Hepatic stellate cell (primary cell): ENCODE measurements around the gene AATF.
A peak's percentile ranks its signal among the peaks of the same experiment; 100 is the strongest.

Source experiments
- DNase-seq: peaks from one replicate; pipeline ENCODE4 v3.0.0; 2011; ENCODE audit warnings: low spot score

The AATF gene

DNA sequence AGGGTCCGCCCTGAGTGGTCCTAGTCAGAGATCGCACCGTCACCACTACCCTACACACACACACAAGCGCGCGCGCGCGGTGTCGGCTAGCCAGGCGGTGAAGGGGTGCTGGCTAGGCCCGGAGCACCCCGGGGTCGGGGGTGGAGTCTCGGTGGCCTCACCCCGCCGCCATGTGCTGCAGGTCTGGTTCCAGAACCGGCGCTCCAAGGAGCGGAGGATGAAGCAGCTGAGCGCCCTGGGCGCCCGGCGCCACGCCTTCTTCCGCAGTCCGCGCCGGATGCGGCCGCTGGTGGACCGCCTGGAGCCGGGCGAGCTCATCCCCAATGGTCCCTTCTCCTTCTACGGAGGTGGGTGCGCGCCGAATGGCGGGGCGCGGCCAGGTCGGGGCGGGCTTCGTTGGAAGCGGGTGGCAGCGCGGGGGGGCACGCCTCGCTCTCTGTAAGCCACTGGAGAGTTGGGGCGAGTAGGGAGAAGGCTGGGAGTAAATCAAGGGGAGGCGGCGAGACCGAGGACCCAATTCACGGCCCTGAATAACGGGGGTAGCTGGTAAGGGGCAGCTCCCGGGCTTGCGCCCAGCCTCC lies 6.6 kb upstream of the AATF start:
- no peak for DNase-seq

DNA sequence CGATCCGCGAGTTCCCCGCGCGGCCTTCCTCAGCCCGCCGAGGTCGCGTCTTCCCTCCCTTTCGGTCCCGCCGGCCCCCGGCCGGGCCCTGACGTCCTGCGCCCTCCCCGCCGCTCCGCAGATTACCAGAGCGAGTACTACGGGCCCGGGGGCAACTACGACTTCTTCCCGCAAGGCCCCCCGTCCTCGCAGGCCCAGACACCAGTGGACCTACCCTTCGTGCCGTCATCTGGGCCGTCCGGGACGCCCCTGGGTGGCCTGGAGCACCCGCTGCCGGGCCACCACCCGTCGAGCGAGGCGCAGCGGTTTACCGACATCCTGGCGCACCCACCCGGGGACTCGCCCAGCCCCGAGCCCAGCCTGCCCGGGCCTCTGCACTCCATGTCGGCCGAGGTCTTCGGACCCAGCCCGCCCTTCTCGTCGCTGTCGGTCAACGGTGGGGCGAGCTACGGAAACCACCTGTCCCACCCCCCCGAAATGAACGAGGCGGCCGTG lies 6.1 kb upstream of the AATF start:
- DNase-seq = no peak

DNA sequence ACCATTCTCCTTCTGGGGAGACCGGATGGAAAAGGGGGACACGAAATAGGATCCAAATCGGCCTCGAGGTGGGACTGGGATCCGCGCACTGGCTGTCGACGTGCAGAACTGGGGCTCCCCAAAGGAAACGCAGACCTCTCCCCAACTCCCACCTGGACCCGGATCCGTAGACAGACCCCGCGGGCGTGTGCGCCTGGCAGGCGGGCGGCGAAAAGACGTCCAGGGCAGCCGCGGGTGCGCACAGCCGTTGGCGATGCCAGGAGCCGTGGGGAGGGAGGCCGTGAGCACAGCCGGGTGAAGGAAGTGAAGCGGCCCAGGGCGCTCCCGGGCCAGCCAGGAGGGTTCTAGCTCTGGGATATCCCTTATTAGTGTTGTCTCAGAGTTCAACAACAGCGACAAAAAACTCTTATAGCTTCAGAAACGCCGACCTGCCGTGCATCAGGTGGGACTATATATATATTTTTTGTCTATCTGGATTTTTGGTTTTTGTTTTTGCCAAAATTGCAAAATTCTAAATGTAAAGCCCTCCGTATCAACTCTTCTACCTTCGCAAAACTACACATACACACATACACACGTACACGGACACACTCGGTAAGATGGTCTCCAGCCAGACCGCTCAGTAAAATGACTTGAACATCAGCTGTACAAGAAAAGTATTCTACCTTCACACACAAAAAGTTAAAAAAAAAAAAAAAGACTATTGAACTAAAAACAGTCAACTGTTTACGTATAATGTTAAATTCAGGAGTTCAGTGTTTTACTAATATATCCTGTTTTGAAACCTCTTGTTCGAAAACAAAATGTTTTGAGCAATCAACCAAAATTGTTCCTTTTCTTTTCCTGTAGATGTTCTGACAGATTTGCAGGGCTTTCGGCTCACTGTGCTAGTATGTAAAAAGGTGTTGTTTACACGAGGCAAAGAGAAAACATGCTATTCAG lies 5.2 kb upstream of the AATF start:
- no peak for DNase-seq

DNA sequence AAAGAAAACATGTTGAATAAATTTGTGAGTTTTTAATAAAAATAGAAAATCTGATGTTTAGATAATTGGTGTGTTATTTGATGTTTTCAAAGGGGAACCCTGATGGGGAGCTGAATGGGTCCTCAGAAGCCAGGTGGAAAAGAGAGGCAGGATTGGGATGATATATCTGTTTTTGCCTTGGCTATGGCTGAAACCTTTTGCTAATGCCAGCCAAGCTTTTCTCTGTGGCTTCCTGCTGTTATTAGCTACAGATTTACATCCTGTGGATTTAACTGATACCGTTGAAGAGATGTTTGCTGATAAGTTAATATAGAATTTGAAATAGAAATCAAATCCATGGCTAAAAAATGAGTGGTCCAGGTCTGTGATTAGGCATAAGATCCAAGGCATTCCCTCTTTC lies 4.2 kb upstream of the AATF start:
- DNase-seq = no peak

DNA sequence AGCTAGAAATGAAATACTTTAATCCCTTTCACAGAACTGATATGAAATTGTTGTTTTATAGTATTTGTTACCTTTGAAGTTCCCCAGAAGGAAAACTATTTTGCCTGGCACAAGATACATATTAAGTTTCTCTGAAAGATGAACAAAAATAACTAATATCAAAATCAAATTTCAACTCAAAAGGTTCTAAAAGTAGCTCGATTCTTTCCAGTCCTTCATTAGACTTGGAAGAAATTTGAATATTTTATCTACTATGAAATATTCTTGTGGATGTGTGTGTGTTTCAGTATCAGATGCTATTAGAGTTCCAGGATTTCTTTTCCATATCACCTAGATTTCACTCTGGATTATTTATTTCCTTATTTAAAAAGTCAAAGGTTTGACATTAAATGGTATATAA lies 3.6 kb upstream of the AATF start:
- DNase-seq = no peak

DNA sequence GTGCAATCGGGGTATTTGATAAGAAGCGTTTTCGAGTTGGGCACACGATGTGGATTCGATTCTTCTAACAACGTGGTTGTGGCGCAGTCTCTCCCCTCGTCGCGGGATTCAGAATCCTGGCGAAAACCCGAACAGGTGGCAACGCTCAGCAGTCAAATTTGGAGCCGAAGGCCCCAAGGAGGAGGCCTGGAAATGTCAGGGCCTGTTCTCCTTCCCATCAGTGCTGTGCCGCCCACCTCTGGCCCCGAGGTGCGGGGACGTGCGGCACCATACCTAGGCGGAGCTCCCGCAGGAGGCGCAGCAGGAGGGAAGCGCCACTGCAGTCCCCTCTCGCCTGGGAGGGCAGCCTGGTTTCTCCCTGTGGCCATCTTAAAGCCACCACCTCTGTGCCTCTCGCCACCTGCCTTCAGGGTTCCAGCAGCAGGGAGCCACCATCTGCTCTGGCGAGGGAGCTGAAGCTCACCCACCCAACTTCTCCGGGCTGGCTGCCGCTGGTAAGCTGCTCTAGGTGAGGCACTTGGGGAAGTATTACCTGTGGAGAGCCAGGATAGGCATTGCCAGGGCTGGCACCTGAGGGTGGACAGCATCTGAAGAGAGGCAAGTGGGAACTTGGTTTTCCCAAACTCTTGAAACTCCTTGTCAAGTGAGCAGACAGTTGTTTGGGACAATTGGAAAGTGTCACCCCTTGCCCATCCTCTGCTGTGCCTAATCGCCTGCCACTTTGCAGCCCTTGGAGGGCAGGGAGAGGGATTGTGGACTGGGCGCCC lies 2.6 kb upstream of the AATF start:
- no peak for DNase-seq

DNA sequence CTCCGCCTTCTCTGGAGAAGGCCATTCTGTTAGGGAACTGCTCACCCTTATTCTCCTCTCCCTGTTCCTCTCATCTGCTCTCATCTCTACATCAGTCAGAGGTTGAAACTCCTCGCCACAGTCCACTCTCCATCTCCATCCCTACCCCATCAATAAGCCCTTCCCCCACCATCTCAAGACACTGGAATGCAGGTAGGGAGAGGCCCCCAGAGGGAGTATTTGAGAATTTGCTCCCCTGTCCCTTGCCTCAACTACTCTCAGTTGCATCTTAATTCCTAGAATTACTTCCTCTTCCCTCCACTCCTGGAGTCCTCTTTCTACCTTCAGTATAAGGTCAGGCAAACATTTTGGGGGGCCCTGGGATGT lies 2.0 kb upstream of the AATF start:
- DNase-seq = no peak

DNA sequence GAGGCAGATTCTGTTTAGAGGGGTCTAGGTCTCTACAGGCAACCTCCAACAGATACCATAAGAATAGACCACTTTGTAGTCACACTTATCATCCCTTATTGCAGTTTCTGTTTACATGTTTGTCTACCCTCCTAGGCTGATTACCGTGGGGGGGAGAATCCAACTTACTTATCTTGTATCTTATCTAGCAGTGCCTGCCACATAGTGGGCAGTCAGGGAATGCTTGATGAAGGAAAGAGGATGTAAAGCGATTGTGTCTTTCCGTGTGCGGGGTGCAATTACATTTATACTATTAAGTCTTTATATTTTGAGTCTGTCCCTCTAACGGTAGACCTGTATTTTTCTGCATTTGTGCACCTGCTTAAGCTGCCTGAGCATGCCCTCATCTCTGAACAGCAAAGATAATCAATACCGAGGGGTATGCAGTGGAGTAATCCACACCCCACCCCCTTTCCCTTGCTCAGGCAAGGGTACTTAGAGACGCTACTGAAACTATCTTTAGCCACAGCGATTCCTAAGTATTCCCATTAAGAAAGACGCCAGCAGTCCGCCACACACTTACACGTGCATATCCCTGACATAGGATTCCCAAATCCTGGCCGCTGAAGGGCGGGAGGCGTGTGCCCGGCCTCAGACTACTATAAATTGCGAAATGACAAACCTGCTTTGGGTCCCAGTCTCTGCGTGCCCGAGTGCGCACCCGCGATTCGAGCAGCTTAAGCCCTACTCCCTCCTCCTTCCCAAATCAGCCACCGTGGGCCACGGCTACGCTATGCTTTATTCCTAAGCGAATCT lies 635 bp upstream of the AATF start:
- no peak for DNase-seq

DNA sequence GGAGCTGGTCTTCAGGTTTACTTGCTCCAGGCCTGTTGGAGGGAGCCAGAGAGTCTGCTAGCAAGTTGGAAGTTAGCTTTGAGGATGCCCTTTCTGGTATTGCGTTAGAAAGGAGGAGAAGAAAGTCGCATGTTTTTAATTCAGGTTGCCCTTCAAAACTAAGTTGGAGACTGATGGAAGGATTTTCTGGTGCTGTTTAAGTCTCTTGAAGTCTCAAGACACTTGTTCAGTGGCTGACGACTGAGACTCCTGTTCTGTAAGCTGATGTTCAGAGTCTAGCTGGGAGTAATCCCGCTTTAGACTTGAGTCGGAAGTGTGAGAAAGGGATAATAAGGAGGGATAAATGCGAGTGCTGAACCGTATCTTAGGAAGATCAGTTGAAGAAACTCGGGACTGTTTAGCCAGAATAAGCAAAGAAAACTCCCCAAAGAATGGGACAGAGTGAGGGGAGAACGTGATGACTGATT lies 740 bp downstream of the AATF start:
- no peak for DNase-seq

DNA sequence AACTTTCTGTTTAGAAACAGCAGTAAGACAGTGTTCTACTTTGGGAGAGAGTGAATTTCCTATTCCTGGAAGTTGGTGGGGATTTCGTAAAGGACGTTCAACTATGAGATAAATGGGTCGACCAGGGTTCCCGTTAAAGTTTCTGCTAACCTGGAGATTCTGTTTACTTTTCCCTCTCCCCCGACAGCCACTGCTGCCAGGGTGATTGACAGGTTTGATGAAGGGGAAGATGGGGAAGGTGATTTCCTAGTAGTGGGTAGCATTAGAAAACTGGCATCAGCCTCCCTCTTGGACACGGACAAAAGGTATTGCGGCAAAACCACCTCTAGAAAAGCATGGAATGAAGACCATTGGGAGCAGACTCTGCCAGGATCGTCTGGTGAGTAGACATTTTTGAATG lies 1.3 kb downstream of the AATF start:
- DNase-seq = no peak

DNA sequence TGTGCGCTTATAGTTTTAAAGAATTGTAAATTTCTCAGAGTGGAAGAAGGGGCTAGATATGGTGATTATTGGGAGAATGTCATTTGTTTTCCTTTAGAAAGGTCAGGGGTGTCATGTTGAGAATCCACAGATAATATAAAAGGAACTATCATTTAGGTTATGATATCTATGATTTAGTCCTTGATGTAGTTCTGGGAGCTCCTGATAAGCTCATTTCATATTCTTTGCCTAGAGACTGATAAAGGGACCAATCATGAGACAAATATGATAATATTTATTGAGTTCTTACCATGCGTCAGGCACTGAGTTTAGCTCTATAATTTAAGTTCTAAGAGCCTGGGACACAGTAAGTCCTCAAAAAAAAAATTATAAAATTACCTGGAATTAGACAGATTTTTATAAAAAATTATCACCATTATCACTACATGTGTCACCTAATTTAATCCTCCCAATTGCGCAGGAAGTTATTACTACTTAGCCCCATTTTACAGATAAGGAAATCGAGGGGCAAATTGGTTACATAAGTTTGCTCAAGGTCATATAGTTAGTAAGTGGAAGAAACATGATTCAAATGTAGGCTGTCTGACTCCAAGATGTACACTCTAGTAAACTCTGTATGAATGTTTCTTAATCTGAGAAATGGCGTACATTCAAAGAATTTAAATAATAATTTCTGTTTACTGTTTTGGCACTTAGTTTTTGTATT lies 2.5 kb downstream of the AATF start:
- DNase-seq = no peak

DNA sequence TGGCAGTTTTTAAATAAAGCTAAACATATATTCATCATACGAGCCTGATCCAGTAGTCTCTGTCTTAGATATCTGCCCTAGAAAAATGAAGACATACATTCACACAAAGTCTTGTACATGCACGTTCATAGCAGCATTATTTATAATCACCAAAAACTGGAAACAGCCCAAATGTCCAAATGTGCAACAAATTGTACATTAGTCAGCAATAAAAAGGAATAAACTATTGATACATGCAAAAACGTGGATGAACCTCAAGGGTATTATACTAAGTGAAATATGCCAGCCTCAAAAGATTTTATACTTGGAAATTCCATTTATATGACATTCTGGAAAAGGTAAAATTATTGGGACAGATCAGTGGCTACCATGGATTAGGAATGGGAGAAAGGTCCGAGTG lies 22.8 kb downstream of the AATF start:
- DNase-seq = no peak

DNA sequence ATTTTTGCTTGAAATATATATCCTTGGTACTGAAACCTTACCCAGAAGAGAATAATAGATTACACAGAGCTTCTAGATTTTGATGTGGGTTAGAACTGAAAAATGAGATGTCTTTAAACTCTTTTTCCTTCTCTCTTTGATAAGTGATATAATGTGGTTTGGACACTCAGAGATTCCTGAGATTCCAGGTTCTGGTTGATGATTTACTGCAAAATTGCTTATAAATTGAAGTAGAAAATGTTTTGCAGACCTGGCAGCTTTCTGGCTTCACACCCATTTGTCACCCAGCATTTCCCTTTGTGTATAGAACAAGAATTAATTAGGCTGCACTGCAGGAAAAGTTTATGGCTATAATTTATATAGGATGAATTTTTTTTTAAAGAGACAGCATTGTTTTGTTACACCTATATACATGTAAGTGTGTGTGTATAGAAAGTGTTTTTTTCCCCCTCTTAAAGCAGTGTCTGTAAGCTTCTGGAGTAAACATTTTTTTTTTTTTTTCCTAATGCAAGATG lies 23.5 kb downstream of the AATF start:
- DNase-seq = no peak

DNA sequence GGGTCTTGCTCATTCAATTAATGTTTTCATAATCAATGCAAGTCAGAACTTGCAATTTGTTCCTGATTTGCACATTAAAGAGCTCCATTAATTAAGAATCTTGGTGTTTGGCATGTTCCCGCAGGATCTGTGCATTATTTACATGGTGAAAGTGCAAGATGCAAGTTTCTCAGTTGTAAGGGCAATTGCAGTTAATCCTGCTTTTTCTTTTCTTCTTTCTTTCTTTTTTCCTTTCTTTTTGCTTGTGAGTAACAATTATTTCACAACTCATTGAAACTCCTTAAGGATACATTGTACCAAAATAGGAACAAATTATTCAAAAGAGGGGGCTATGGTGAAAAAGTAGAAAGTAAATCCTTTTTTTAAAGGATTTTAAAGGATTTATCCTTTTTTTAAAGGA lies 24.2 kb downstream of the AATF start:
- no peak for DNase-seq

DNA sequence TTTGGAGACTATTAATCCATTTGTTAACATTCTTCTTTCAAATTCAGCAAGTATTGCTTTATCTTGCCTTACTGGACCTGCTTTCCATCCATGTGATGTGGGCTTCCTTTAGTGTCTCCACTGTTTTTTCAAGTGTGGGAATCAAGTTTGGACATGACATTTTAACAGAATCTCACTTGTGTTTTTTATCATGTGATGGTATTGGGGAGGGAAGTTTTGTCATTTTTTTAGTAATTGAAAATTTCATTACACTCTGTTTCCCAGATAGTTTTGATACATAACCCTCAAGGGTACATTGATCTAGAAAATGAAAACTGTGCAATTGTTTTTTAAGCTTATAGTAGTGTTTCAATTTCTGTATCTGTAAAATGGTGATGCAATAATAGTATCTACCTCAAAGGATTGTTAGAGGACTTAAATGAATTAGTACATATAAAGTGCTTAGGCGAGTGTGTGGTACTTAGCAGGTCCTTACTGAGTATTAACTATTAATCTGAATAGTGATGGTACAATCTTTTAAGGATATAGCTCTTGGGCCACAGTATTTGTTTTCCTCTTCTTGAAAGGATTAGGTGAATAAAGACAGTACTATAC lies 27.3 kb downstream of the AATF start:
- DNase-seq = no peak

DNA sequence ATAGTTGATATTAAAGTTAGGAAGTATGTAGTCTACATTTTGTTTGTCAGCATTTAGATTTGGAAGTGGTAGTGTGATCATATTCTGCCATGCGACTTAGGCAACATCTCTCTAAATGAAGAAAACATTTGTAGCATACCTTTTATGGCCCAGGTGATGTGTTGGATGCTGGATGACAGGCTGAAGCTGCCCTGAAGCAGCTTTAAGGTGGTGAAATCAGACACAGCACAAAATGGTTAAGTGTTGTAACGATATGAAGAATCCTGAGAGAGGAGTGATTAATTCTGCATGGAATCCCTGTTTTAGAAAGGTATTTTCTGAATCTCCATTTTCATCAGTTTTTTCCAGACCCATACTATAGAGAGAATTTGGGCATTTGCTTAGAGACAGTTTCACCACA lies 28.3 kb downstream of the AATF start:
- DNase-seq = no peak

DNA sequence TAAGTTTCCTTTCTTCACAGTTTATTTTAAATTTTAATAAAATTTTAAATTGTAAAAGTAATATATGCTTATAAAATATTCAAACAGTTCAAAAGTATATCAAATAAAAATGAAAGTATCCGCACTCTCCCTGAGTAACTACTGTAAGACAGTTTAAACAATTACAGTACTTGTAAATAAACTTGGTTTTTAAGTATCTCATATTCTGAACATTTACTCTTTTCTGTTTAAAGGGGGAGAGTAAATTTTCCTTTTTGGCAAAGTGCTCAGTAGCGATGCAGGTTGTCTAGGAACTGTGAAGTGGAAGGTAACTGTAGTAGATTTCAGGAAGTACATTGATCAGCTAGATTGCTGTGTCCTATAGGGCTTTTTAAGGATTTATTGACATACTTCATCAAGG lies 28.8 kb downstream of the AATF start:
- DNase-seq = no peak

DNA sequence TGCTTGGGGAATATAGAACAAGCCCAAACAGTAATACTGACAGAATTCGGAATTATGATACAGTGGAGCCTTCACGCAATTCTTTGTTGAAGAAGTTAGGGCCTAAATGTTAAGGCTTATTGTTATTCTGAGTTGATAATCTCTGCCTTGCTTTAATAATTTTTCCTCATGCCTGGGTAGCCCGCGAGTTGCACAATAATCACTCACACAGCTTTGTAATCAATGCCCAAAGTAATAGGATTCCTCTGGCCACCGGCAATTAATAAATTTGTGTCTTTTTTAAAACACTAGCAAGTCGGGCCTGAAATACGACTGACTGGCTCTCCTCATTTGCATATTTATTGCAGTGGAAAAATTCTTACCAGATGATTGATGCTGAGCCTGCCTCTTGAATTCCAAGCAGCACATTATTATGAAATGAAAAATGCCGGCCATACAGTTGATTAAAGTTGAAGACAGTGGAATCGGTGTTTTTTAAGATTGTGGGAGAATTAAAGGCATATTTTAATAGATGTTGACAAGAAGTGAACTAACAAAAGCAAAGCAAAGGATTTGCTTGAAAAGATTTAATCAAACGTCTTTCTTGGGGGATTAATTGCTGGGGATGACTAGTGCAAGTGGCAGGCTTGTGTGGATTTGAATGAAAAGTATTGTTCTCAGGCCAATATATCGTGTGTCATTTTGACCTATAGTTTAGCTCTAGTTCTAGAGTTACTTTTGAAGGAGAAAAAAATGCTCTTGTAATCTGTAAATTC lies 30.2 kb downstream of the AATF start:
- no peak for DNase-seq

DNA sequence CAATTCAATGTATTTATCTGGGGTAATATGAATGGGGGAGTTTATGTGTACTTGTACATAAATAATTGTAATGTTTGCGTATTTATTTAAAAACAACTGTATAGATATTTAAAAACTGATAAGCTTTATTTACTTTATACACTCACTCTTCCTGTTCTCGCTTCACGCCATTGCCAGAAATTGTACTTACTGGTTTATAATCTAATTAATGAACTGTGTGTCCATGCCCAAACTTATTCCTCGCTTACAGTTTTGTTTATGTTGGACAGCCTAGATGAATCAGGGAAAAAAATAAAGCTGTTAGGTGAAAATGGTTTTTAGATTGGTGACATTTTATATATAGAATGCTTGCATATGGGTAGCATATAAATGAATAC lies 30.8 kb downstream of the AATF start:
- DNase-seq = no peak

DNA sequence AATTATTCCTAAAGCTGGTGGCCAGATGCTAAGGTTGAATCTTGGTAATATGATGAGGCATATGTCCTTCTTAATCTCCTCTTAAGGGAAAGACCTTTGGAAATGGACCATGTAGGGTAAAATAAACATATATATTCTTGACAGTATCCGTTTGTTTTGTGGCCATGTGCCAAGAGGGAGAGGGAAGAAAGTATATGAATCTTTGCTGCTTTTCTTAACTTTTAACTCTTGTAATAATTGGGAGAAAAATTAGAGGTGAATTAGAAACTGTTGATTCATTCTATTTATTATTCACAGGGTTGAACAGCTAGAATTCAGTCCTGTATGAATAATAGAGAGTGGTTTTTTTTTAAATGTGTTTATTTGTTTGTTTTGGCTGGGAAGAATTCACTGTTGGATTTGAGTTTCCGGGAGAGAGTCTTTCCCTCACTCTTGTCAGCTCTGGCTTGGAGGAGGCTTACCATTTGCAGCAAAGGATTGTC lies 31.6 kb downstream of the AATF start:
- peak; percentile 7 for DNase-seq
